ENCODE results near the gene SKA2. TPM values are rescaled to one million over a fixed set of nuclear protein-coding genes. Genes with fewer than 3 reads are reported as not detected.

The SKA2 gene
- total RNA-seq, 6 donors from 2014 or later: 10.5 to 37.0 (median 23.9) TPM

DNA sequence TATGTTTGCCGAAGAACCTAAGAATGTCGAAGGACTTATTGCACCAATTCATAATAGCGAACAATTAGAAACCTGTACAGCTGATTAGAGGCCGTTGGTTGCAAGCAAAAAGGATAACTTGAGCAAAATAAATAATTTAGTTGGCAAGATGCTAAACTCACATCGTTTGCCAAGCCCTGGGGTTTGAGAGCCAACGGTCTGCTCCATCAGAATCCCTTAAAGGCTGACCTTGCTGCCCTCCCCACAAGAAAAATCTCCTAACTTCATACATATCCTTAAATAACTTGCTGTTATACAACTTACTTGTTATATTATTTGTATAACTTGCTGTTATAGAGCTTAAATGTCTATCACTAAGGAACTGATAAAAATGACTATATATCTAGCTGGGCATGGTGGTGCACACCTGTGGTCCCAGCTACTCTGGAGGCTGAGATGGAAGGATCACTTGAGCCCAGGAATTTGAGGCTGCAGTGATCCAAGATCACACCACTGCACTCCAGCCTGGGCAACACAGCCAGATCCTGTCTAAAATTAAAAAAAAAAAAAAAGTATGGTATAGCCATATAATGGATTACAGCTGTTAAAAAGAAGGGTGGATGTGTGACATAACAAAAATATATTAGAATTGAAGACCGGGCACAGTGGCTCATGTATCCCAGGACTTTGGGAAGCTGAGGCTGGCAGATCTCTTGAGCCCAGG is 46.4 kb downstream of the SKA2 start:
- ATAC-seq (ENCODE audit: low FRiP score in 2 of 2) (no peak), DNase-seq (no peak)
- 76 to 79% methylated on average over 7 of the region's 7 CpGs for whole genome bisulfite sequencing, 2 donors
- H3K36me3 ChIP-seq: peaks cover 0 to 12% (median 3%) of the 10 kb centered on the region in 4 donors
- H3K9me3 ChIP-seq: no peaks in the 10 kb centered on the region
- H3K4me1 ChIP-seq: peaks cover 21 to 32% (median 23%) of the 10 kb centered on the region in 4 donors
- peak overlapping the region in 1 of 4 donors; percentile 3 for H3K27ac ChIP-seq
- peak overlapping the region in 1 of 4 donors; percentile 79 for H3K4me3 ChIP-seq
- H3K27me3 ChIP-seq: no peaks in the 10 kb centered on the region
- TF ChIP-seq POLR2AphosphoS5 (IDR thresholded peaks at IDR 0.05) (no peak), EP300 (IDR thresholded peaks at IDR 0.05) (no peak), POLR2A (IDR thresholded peaks at IDR 0.05) (no peak)
- TF ChIP-seq, protein P1, sequence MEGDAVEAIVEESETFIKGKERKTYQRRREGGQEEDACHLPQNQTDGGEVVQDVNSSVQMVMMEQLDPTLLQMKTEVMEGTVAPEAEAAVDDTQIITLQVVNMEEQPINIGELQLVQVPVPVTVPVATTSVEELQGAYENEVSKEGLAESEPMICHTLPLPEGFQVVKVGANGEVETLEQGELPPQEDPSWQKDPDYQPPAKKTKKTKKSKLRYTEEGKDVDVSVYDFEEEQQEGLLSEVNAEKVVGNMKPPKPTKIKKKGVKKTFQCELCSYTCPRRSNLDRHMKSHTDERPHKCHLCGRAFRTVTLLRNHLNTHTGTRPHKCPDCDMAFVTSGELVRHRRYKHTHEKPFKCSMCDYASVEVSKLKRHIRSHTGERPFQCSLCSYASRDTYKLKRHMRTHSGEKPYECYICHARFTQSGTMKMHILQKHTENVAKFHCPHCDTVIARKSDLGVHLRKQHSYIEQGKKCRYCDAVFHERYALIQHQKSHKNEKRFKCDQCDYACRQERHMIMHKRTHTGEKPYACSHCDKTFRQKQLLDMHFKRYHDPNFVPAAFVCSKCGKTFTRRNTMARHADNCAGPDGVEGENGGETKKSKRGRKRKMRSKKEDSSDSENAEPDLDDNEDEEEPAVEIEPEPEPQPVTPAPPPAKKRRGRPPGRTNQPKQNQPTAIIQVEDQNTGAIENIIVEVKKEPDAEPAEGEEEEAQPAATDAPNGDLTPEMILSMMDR (IDR thresholded peaks at IDR 0.05): no peak

DNA sequence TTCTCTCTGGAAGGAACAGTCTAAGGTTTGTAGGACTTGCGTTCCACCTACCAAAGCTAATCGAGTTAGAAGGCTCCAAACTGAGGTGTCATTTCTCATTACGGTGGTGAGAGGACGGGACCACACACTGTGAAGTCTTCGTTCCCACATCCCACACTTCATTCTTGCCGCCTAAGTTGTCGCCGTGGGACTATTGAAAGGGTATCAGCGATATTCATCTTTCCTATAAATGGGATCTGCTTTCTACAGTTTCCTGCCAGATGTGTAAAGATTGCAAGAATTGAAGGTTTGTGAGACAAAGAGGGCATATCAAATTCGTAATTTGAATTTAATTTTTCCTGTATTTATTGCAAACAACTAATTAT is 47.7 kb downstream of the SKA2 start:
- no peak for ATAC-seq (ENCODE audit: low FRiP score in 2 of 2)
- whole genome bisulfite sequencing, 2 donors: 1 to 3% methylated on average over 5 to 10 of the region's 10 CpGs
- H3K4me3 ChIP-seq: peak overlapping the region; percentile 58 to 99 (median 88)
- peaks cover 0 to 9% (median 3%) of the 10 kb centered on the region in 4 donors for H3K36me3 ChIP-seq
- H3K27me3 ChIP-seq: no peaks in the 10 kb centered on the region
- H3K9me3 ChIP-seq: no peaks in the 10 kb centered on the region
- no peak for TF ChIP-seq EP300 (IDR thresholded peaks at IDR 0.05)
- no peak for TF ChIP-seq POLR2AphosphoS5 (IDR thresholded peaks at IDR 0.05)
- peak in 1 of 4 donors; percentile 23 for TF ChIP-seq POLR2A (IDR thresholded peaks at IDR 0.05)
- TF ChIP-seq, protein P1 (IDR thresholded peaks at IDR 0.05): no peak
- peaks cover 21 to 32% (median 23%) of the 10 kb centered on the region in 4 donors for H3K4me1 ChIP-seq
- DNase-seq: no peak
- H3K27ac ChIP-seq: peak overlapping the region; percentile 86 to 95 (median 90)

DNA sequence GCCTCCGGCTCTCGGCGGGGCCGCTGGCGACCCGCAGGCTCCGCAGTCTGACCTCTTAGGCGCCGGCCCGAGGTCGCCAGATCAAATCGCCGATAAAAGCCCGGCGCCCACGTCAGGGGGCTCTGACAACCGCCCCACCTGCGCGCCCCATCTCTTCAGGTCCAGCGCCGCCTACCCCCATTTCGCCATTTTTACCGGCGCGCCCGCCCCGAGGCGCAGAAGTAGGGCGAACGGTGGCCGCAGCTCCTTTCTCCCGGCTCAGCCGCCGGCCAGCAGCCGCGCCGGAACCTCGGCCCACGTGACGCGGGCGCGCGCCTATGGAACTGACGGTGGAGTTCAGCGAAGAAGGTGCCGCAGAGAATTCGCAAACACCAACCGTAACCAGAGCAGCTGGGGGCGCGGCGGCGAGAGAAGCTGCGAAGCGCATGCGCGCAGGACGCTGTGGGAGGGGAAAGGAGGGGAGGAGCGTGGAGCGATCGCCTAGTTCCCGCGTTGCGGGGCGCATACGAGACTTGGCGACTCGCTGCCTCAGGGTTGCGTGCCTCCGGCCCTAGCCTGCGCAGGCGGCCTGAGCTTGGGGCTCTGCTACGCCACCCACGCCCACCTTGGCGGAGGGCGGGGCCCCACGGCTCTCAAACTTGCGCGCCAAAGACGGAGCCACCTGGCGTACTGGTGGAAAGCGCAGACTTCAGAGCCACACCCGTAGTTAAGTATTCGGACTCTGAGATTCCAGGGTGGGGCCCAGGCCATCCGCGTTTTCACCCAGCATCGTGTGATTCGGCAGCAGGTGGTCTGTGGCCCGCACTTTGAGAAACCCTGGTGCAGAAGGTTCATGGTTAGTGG is 48.3 kb downstream of the SKA2 start, which contains the start of gene TRIM37:
Gene TRIM37 (minus strand): TSS at position 418 of the 843 bp plus-strand sequence. CDS start 419 bp downstream, outside the sequence.
- Histone ChIP-seq H3K4me1 (peaks cover 21 to 32% (median 23%) of the 10 kb centered on the region in 4 donors), H3K4me3 (peak within 1 kb of the TSS; percentile 79 to 99 (median 92)), H3K27me3 (no peaks in the 10 kb centered on the region), H3K27ac (peak within 1 kb of the TSS; percentile 86 to 95 (median 90)), H3K36me3 (peaks cover 0 to 4% (median under 1%) of the 10 kb centered on the region in 4 donors), H3K9me3 (no peaks in the 10 kb centered on the region)
- WGBS, 2 donors: 1% methylated on average over 55 of the region's 89 CpGs; no CpG with 5 or more reads in 1 of the 2 donors
- no peak for TF ChIP-seq EP300 (IDR thresholded peaks at IDR 0.05)
- TF ChIP-seq, protein P1 (IDR thresholded peaks at IDR 0.05): peak in 3 of 6 experiments; percentile 5 to 45 (median 38)
- TF ChIP-seq POLR2AphosphoS5 (IDR thresholded peaks at IDR 0.05): peak; percentile 85
- peak; percentile 34 to 91 (median 74) for TF ChIP-seq POLR2A (IDR thresholded peaks at IDR 0.05)
- ATAC-seq (ENCODE audit: low FRiP score in 2 of 2) (peak; percentile 100), DNase-seq (peak; percentile 99)

DNA sequence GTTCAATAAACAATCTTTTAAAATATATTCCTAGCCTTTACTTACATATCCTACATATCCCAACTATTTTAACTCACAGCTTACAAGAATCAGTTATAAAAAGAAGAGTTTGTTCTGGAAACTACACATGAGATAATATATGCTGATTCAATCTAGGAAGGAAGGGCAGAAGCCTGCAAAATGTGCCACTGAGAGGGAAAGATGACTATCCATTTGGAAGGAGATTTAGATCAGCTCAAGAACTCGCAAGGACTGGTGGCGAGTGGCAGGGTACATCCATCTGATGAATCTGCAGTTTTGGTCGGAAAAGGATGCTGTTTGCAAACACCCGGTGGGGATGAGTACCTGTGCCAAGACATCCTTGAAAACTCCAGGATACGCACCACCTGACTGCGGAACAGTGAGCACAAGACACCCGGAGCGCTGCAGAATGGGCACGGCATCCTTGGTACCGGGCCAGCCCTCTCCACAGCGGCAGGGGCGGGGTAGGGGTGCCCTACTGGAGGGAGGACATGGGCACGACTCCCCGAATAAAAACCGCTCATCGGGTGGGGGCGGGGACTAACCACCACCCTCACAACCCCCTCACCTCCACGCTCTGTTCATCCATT is 49.0 kb downstream of the SKA2 start:
- 0 to 1% methylated on average over 5 to 16 of the region's 18 CpGs for WGBS, 2 donors
- TF ChIP-seq POLR2AphosphoS5 (IDR thresholded peaks at IDR 0.05): no peak
- TF ChIP-seq EP300 (IDR thresholded peaks at IDR 0.05): no peak
- no peak for TF ChIP-seq POLR2A (IDR thresholded peaks at IDR 0.05)
- TF ChIP-seq, protein P1 (IDR thresholded peaks at IDR 0.05): no peak
- H3K9me3 ChIP-seq: no peaks in the 10 kb centered on the region
- H3K27me3 ChIP-seq: no peaks in the 10 kb centered on the region
- ATAC-seq (ENCODE audit: low FRiP score in 2 of 2) (peak; percentile 69), DNase-seq (peak in 1 of 2 donors; percentile 62)
- peak overlapping the region; percentile 86 to 95 (median 90) for H3K27ac ChIP-seq
- H3K4me3 ChIP-seq: peak overlapping the region; percentile 79 to 99 (median 92)
- peaks cover 20 to 32% (median 21%) of the 10 kb centered on the region in 4 donors for H3K4me1 ChIP-seq
- no peaks in the 10 kb centered on the region for H3K36me3 ChIP-seq
